NK-92 treated with Interleukin-12 subunit alpha and Interleukin-12 subunit beta, amount 100 ng/mL, for 24 hours (cell line): ENCODE measurements around the gene B9D2.

Source experiments
- DNase-seq: peaks from one replicate; lab custom pipeline; 2025; lab: John Stamatoyannopoulos, UW

B9D2 gene

DNA sequence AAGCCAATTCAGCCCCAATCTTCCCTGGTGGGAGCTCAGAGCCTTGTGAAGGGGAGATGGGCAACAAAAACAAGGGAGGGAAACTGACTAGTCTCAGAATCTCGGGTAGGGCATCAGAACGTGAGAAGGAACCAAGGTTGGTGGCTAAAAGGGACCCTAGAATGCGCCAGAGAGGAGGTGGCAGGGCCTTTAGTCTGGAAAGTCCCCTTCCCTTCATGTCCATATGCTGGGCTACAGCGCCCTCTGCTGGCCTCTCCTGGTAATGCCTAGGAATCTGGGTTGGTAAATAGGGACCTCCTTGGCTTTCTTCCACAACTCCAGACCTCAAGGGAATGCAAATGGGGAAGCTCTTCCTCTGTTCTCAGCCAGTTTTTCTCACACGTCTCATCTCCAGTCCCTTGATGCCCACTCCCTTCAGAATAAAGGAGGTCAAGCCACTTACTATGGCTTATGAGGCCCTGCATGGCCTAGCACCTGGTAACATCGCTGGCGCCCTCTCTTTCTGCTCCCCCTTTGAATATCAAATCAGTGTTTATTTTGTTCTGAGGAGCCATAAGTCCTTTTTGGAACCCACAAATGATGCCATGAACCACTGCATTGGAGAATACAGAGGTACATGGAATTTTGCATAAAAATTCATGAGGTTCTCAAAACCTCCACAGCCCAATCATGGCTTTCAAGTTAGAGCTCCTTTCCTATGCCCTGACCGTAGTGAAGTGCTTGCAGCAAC, 55.3 kb downstream of the B9D2 start:
- DNase-seq, result peak; percentile 81

- DNase-seq, result no peak
Observed at GRCh38 chr19:41307954-41308449, 55.9 kb downstream of the B9D2 start.

- no peak for DNase-seq
Observed at GRCh38 chr19:41307090-41307875, 56.7 kb downstream of the B9D2 start.

DNA sequence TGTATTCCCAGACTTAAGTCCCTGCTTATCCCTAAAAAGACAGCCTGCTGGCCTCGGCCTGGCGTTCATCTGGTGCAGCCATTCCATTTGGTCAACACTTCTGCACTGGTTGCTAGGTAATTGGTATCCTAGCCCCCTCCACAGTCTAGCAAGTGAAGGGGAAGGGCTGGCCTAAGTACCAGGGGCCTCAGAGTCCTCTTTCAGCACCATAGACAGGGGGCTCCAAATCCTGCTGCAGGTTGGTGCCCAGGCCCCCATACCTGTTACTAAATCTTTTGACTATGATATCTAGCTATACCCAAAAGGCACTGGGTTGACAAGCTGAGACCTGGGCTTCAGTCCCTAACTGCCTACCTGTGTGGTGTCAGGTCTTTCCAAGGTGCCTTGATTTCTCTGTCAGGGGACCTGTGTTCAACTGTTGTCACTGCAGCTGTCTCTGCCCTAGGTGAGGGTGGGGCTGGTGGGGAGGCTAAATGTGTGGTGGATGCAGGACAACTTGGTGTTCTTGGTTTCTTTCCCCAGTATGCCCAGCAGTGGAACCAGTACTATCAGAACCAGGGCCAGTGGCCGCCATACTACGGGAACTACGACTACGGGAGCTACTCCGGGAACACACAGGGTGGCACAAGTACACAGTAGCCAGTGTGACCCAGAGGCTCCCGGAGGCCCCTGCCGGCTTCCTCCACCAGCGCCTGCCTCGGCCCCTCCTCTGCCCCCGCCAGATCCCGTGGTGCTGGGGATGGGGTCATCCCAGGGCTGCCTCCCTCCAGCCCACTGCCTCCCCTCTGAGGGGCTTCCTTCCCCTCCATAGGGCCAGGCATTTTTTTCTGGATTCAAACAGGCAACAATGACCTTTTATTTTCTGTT, 57.8 kb downstream of the B9D2 start:
- no peak for DNase-seq

- no peak for DNase-seq
Observed at GRCh38 chr19:41304706-41305483, 59.1 kb downstream of the B9D2 start.
